Peyer's patch (tissue), 4 donors: ENCODE data around the gene PPP1R12B. TPM values are rescaled to one million over a fixed set of nuclear protein-coding genes. Genes with fewer than 3 reads are reported as not detected.
"Not testable (repeated sequence)": the region's sequence is repeated elsewhere in the genome, so short reads cannot be mapped to it uniquely, and the experiment has no call there.

Source experiments
- DNase-seq, 3 donors: peaks; one replicate each; pipeline ENCODE4 v3.0.0-alpha.2; 2017 to 2019
- H3K27ac ChIP-seq, 4 donors: fragments of 200-600 bp; sonication (generic); one replicate each; pipeline ENCODE4 v1.5.1; 2016 to 2019
- H3K27me3 ChIP-seq, 2 donors: fragments of 200-600 bp; sonication (generic); one replicate each; pipeline ENCODE4 v1.5.1; 2019
- H3K36me3 ChIP-seq, 3 donors: fragments of 200-600 bp; sonication (generic); one replicate each; pipeline ENCODE4 v1.5.1; 2016 to 2019
- H3K4me1 ChIP-seq, 4 donors: fragments of 200-600 bp; sonication (generic); one replicate each; pipeline ENCODE4 v1.5.1; 2016 to 2019
- H3K4me3 ChIP-seq, 4 donors: fragments of 200-600 bp; sonication (generic); 1 replicate in 3 of 4; 2 replicates in 1 of 4; pipeline ENCODE4 v1.5.1; 2016 to 2019; ENCODE audit warnings: mild to moderate bottlenecking in 1 of 4
- H3K9me3 ChIP-seq, 4 donors: fragments of 200-600 bp; sonication (generic); one replicate each; pipeline ENCODE4 v1.5.1; 2016 to 2019; ENCODE audit warnings: mild to moderate bottlenecking in 1 of 4
- CTCF ChIP-seq, 6 experiments: fragments of 450-650 bp in 4 of 6; fragments of 200-600 bp in 2 of 6; sonication (generic) in 1 of 6; IDR thresholded peaks; one replicate each; pipeline ENCODE4 v1.5.1; 2017 to 2019; ENCODE audit warnings: antibody characterized with exemption in 6 of 6, mild to moderate bottlenecking in 3 of 6, moderate library complexity in 1 of 6
- POLR2A ChIP-seq, 2 donors: fragments of 450-650 bp; IDR thresholded peaks; one replicate each; pipeline ENCODE4 v1.5.1; 2017; ENCODE audit warnings: antibody characterized with exemption in 2 of 2, mild to moderate bottlenecking in 2 of 2, moderate library complexity in 2 of 2
- total RNA-seq, 4 donors: library from RNA; depleted of rRNA; stranded (reverse); fragments of >200 nt; gene quantifications; one replicate each; pipeline ENCODE4 v1.1.0, GENCODE V29; 2016

The PPP1R12B gene
- total RNA-seq, 4 donors from 2014 or later: 33.1 to 131 (median 90.8) TPM

GRCh38 chr1:202498542-202498941 lies 150.0 kb downstream of the PPP1R12B start:
- Histone ChIP-seq H3K4me1 (no peaks in the 10 kb centered on the region), H3K4me3 (no peak overlapping the region), H3K27ac (no peak overlapping the region), H3K9me3 (no peaks in the 10 kb centered on the region), H3K36me3 (peaks cover 0 to 19% (median 3%) of the 10 kb centered on the region in 3 donors), H3K27me3 (no peaks in the 10 kb centered on the region)
- TF ChIP-seq POLR2A (IDR thresholded peaks at IDR 0.05): no peak
- TF ChIP-seq CTCF (IDR thresholded peaks at IDR 0.05): no peak
- DNase-seq: no peak

- H3K27ac ChIP-seq, H3K27me3 ChIP-seq, H3K4me3 ChIP-seq, H3K4me1 ChIP-seq, H3K9me3 ChIP-seq, DNase-seq: not testable (repeated sequence)
- peaks cover 0 to 19% (median 3%) of the 10 kb centered on the region in 3 donors for H3K36me3 ChIP-seq
Measured at GRCh38 chr1:202499997-202500396, 151.5 kb downstream of the PPP1R12B start.

GRCh38 chr1:202501281-202501680 lies 152.8 kb downstream of the PPP1R12B start:
- no peak overlapping the region for H3K4me3 ChIP-seq
- H3K36me3 ChIP-seq: peaks cover 0 to 7% (median 3%) of the 10 kb centered on the region in 3 donors
- DNase-seq: no peak
- TF ChIP-seq POLR2A (IDR thresholded peaks at IDR 0.05) (no peak), CTCF (IDR thresholded peaks at IDR 0.05) (peak in 4 of 6 experiments; percentile 29 to 71 (median 70))
- no peaks in the 10 kb centered on the region for H3K27me3 ChIP-seq
- no peak overlapping the region for H3K27ac ChIP-seq
- no peaks in the 10 kb centered on the region for H3K9me3 ChIP-seq
- no peaks in the 10 kb centered on the region for H3K4me1 ChIP-seq

- H3K9me3 ChIP-seq: no peaks in the 10 kb centered on the region
- TF ChIP-seq POLR2A (IDR thresholded peaks at IDR 0.05): no peak
- no peak for TF ChIP-seq CTCF (IDR thresholded peaks at IDR 0.05)
- no peak overlapping the region for H3K4me3 ChIP-seq
- H3K4me1 ChIP-seq: no peaks in the 10 kb centered on the region
- no peak for DNase-seq
- peaks cover 0 to 3% (median 0%) of the 10 kb centered on the region in 3 donors for H3K36me3 ChIP-seq
- no peaks in the 10 kb centered on the region for H3K27me3 ChIP-seq
- H3K27ac ChIP-seq: peak overlapping the region in 2 of 4 donors; percentile 25 to 77
Measured at GRCh38 chr1:202505356-202505755, 156.9 kb downstream of the PPP1R12B start.

GRCh38 chr1:202505880-202506575 lies 157.5 kb downstream of the PPP1R12B start:
- not testable (repeated sequence) for H3K27me3 ChIP-seq, H3K9me3 ChIP-seq, H3K4me1 ChIP-seq, H3K36me3 ChIP-seq, H3K4me3 ChIP-seq, DNase-seq
- peak overlapping the region in 3 of 4 donors; percentile 25 to 77 (median 43) for H3K27ac ChIP-seq

- H3K27me3 ChIP-seq, DNase-seq, H3K4me1 ChIP-seq, H3K36me3 ChIP-seq, H3K4me3 ChIP-seq, H3K9me3 ChIP-seq, H3K27ac ChIP-seq: not testable (repeated sequence)
Measured at GRCh38 chr1:202508863-202509262, 160.4 kb downstream of the PPP1R12B start.

GRCh38 chr1:202513875-202514274 lies 165.4 kb downstream of the PPP1R12B start:
- H3K27me3 ChIP-seq, H3K4me1 ChIP-seq, H3K36me3 ChIP-seq, H3K4me3 ChIP-seq, DNase-seq, H3K9me3 ChIP-seq, H3K27ac ChIP-seq: not testable (repeated sequence)

GRCh38 chr1:202516434-202516877 lies 168.0 kb downstream of the PPP1R12B start:
- no peak for TF ChIP-seq CTCF (IDR thresholded peaks at IDR 0.05)
- no peak for TF ChIP-seq POLR2A (IDR thresholded peaks at IDR 0.05)
- H3K27ac ChIP-seq: no peak overlapping the region
- H3K4me1 ChIP-seq: peaks cover 0 to 3% (median 0%) of the 10 kb centered on the region in 4 donors

GRCh38 chr1:202517146-202517545 lies 168.6 kb downstream of the PPP1R12B start:
- not testable (repeated sequence) for H3K4me1 ChIP-seq, H3K9me3 ChIP-seq, H3K4me3 ChIP-seq, DNase-seq, H3K27ac ChIP-seq, H3K36me3 ChIP-seq, H3K27me3 ChIP-seq

More at GRCh38 chr1:202516434-202516877, 168.0 kb downstream of the PPP1R12B start:
- H3K9me3 ChIP-seq: no peaks in the 10 kb centered on the region
- H3K4me3 ChIP-seq: no peak overlapping the region
- no peaks in the 10 kb centered on the region for H3K36me3 ChIP-seq
- no peak for DNase-seq
- no peaks in the 10 kb centered on the region for H3K27me3 ChIP-seq

- H3K27me3 ChIP-seq, H3K36me3 ChIP-seq, H3K27ac ChIP-seq, DNase-seq, H3K4me3 ChIP-seq, H3K4me1 ChIP-seq, H3K9me3 ChIP-seq: not testable (repeated sequence)
Measured at GRCh38 chr1:202518180-202518579, 169.7 kb downstream of the PPP1R12B start.

GRCh38 chr1:202518905-202519304 lies 170.4 kb downstream of the PPP1R12B start:
- not testable (repeated sequence) for H3K4me1 ChIP-seq, H3K27me3 ChIP-seq, H3K4me3 ChIP-seq, H3K9me3 ChIP-seq, H3K36me3 ChIP-seq, DNase-seq
- H3K27ac ChIP-seq: peak overlapping the region in 1 of 4 donors; percentile 39
